NB4 (cell line): ENCODE measurements around the gene CNTN1.

Experiments used
- DNase-seq: peaks from one replicate; pipeline ENCODE4 v3.0.0; 2010; ENCODE audit warnings: low read depth
- H3K4me3 ChIP-seq: one replicate; pipeline ENCODE4 v1.5.1; 2011; ENCODE audit warnings: mild to moderate bottlenecking, low read depth, low read length, moderate library complexity
- CTCF ChIP-seq: IDR thresholded peaks from one replicate; pipeline ENCODE4 v1.5.1; 2012; ENCODE audit warnings: low read depth, low read length
- MAX ChIP-seq: IDR thresholded peaks from 2 replicates; pipeline ENCODE4 v1.6.1; 2011; ENCODE audit warnings: low read depth, low read length
- MYC ChIP-seq: IDR thresholded peaks from 2 replicates; pipeline ENCODE4 v1.6.1; 2011; ENCODE audit warnings: low read depth, low read length
- POLR2A ChIP-seq: IDR thresholded peaks from 2 replicates; pipeline ENCODE4 v1.6.1; 2011; ENCODE audit warnings: mild to moderate bottlenecking; ENCODE audit not compliant: insufficient read length; ENCODE audit errors: extremely low read depth

Gene CNTN1

GRCh38 chr12:41011939-41012338, 319.7 kb downstream of the CNTN1 start:
- peak; percentile 10 for DNase-seq

GRCh38 chr12:41013881-41014642, 321.8 kb downstream of the CNTN1 start:
- no peak overlapping the region for H3K4me3 ChIP-seq
- DNase-seq, result no peak
- TF ChIP-seq CTCF (no peak), POLR2A (no peak), MYC (no peak), MAX (no peak)

More at GRCh38 chr12:41011939-41012338, 319.7 kb downstream of the CNTN1 start:
- no peak overlapping the region for H3K4me3 ChIP-seq
- TF ChIP-seq MAX (peak; percentile 85), MYC (no peak; the same call in 1 of the 2 replicates)

- H3K4me3 ChIP-seq, result no peak overlapping the region
- DNase-seq, result no peak
- TF ChIP-seq CTCF (no peak), MAX (no peak), POLR2A (no peak), MYC (no peak)
These were observed 322.4 kb downstream of the CNTN1 start for GRCh38 chr12:41014643-41015020.

- no peak for DNase-seq
- H3K4me3 ChIP-seq, result no peak overlapping the region
- no peak for TF ChIP-seq MYC
- TF ChIP-seq POLR2A, result no peak
- TF ChIP-seq MAX, result no peak
- TF ChIP-seq CTCF, result no peak
These were observed 325.8 kb downstream of the CNTN1 start for GRCh38 chr12:41018010-41018409.

GRCh38 chr12:41019461-41019860, 327.2 kb downstream of the CNTN1 start:
- no peak for TF ChIP-seq MYC
- TF ChIP-seq MAX, result no peak
- no peak for TF ChIP-seq POLR2A
- no peak for TF ChIP-seq CTCF
- no peak for DNase-seq
- H3K4me3 ChIP-seq, result no peak overlapping the region

GRCh38 chr12:41023836-41024235, 331.6 kb downstream of the CNTN1 start:
- DNase-seq, result no peak
- TF ChIP-seq CTCF (no peak), MAX (no peak), MYC (no peak), POLR2A (no peak)
- no peak overlapping the region for H3K4me3 ChIP-seq
